NCI-H748 (cell line): ENCODE measurements around the gene LAMA5.
"Not testable (repeated sequence)": the region's sequence is repeated elsewhere in the genome, so short reads cannot be mapped to it uniquely, and the experiment has no call there.

Source experiments
- DNase-seq: peaks from one replicate; lab custom pipeline; 2025; ENCODE audit not compliant: unreplicated experiment; lab: John Stamatoyannopoulos, UW

The LAMA5 gene

GRCh38 chr20:62388839-62389600 is 21.9 kb upstream of the LAMA5 start:
- DNase-seq: no peak

DNA sequence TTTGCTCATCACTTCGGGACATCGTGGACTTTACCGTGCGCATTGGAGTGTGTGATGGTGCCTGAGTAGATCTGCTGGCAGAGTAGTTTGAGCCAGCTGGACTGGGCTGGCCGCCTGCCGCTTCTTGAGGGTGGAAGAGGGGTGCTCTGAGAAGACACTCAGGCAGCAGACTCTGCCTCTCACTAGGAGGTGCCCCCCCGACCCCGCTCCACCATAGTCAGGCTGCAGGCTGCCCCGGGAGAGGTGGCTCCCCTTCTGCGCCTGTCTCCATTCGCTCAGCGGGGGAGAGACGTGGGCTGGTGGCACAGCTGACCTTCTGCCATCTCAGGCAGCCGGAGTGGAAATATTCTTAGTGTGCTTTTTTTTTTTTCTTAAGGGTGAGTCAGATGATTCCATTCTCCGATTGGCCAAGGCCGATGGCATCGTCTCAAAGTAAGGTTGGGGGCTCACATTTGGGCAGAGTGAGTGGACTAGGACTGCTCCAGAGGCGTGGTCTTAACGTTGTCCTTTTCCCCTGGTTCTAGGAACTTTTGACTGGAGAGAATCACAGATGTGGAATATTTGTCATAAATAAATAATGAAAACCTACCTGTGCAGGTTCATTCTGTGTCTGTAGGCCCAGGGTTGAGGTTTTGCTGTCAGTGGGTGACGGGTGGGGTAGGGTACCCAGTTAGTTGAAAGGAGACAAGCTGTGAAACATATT is 21.0 kb upstream of the LAMA5 start:
- DNase-seq: no peak

DNA sequence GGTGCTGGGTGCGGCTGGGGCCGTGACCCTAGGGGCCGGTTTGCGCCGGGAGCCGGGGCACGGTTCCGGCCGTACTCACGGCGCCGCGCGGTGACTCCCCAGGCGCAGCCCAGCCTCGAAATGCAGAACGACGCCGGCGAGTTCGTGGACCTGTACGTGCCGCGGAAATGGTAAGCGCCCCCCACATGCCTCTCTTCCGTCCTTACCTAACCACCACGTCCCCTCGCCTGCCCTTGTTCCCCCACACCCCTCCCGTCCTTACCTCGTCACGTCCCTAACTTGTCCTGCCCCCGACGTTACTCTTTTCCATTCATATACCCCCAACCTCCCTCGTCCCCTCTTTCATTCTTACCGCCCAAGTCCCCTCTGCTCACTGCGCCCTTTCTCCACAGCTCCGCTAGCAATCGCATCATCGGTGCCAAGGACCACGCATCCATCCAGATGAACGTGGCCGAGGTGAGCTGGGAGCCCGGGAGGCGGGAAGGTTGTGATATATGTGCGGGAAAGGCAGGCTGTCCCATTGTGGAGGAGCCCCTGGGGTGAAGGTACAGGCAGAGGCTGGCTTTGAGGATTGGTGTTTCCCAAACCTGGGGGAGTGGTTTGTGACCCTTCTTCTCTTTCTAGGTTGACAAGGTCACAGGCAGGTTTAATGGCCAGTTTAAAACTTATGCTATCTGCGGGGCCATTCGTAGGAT is 20.3 kb upstream of the LAMA5 start:
- DNase-seq: no peak

- peak; percentile 88 for DNase-seq
Observed at GRCh38 chr20:62386383-62387218, 19.5 kb upstream of the LAMA5 start, which contains the start of gene RPS21. Gene RPS21 (plus strand): TSS chr20:62387103. CDS start chr20:62387339, 236 bp downstream.

- DNase-seq: peak; percentile 68
Observed at GRCh38 chr20:62382306-62383198, 15.4 kb upstream of the LAMA5 start.

DNA sequence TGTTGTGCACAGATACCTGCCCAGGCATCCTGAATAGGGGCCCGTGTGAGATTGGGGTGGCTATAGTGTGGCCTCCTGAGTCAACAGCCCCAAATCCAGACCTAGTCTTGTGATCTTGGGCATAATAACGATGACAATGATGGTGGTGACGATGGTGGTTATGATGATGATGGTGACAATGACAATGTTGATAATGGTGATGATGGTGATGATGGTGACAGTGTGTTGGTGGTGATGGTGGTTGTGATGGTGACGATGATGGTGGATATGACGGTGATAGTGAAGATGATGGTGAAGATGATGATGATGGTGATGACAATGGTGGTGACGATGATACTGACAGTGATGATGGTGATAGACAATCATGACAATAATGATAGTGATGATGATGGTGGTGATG is 14.7 kb upstream of the LAMA5 start:
- no peak for DNase-seq

- DNase-seq: no peak
Observed at GRCh38 chr20:62381202-62381797, 14.2 kb upstream of the LAMA5 start.

DNA sequence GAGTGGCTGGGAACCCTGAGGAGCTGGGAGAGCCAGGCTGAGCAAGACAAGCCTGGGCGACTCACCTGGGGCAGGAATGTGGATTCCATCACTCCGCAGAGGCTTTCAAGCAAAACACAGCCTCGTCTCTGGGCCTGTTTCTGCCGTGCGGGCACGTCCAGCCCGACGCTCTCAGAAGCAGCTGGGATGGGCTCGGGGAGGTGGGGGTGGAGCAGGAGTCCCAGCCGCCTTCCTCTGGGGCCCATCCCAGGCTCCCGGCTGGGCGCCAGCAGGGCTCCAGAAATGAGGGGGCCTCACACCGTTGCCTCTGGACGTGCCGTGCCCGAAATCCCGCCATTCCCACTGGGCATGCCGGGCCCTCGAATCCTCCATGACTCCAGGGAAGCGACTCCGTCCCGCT is 11.1 kb upstream of the LAMA5 start:
- no peak for DNase-seq

GRCh38 chr20:62377615-62378178 is 10.6 kb upstream of the LAMA5 start:
- no peak for DNase-seq

DNA sequence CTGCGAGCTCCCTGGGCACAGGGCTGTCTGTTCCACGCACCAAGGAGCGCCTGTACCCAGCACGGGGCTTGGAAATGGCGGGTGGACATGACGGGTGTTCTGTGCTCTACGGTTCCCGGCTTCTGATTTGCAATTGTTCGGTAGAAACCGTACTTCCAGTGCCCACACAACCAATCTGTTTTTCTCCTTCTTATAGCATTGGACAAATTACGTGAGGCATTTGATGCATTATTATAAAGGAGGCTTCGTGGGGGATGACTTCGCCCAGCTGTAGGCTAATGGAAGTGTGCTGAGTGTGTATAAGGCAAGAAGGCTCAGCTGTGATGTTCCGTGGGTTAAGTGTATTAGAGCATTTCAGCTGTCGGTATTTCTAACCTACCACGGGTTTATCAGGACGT is 10.0 kb upstream of the LAMA5 start:
- DNase-seq: no peak

DNA sequence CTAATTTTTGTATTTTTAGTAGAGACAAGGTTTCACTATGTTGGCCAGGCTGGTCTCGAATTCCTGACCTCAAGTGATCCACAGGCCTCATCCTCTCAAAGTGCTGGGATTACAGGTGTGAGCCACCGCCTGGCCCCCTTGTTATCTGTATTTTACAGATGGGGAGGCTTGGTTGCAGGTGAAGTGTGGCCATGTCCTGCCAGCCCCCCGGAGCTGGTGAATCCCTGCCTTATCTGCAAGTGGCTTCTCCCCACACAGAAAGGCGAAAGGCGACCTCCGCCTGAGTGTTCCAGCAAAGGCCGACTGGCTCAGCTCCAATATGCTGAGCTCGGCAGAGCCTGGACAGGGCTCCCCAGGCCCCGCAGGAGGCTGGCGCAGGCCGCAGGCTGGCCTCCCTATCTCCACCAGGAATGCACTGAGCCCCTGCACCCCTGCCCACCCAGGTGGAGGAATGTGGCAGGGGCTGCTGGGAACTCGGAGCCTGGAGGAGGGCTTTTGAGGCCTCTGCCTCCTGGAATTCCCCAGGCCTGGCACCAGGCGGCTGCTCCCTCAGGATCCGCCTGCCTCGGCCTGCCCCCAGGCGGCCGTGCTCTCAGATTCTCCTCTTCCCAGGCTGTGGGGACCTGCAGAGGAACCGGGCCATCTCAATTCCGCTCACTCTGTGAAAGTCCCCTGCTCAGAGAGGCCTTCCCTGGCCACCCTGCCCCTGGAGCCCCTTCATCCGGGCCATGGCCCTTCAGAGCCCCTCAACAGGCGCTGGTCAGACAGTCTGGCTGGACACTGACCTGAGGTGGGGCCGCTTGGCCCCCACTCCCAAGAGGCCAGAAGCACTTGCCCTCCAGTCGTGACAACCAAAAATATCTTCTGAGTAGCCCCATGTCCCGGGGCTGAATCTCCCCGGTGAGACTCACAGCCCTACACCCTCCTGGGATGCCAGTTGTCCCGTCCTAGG is 9.3 kb upstream of the LAMA5 start:
- no peak for DNase-seq

- DNase-seq: no peak
Observed at GRCh38 chr20:62374331-62375152, 7.4 kb upstream of the LAMA5 start.

- not testable (repeated sequence) for DNase-seq
Observed at GRCh38 chr20:62373631-62374179, 6.6 kb upstream of the LAMA5 start.

DNA sequence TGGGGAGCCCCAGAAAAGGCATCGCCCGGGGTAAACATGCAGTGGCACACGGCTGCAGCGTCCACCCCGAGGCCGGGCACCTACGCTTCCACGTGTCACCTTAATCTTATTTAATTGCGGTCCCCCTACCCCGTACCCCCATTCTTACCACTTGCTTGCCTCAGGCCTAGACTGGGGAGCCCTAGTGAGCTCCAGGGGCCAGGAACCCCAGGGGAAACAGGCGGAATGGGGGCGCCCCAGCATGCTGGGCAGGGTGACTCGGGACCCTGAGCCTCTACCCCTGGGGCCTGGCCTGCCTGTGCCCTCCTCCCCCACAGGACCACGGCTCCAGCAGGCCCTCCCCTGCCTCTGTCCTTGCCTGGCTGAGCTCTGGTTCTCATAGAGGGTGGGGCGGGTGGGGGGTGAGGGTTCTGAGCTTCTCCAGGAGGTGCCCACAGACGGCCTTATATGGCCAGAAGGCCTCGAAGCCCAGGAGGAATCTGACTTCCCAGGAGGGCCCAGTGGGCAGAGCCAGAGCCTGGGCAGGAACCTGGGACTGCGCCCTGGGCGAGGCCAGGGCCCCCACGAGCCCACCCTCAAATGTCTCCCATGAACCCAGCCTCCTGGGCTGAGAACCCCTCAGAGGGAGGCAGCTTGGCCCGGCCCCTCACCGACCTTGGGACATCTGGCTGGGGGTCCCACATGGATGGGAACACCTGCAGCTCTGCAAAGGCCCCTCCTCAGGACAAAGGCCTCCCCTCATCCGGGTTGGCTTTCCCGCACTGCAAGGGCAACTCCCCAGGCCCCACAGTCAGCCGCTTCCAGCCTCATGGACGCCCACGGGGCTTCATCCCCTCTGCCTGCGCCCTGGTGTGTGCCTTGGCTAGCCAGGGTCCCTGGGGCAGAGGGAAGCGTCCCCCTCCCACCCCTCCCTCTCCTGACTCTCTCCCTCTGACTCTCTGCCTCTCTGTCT is 5.2 kb upstream of the LAMA5 start:
- no peak for DNase-seq

GRCh38 chr20:62371588-62372041 is 4.5 kb upstream of the LAMA5 start:
- DNase-seq: no peak
